HepG2 (cell line): ENCODE results near the gene CD36. TPM values are rescaled to one million over a fixed set of nuclear protein-coding genes. Genes with fewer than 3 reads are reported as not detected.

Source experiments
- AHDC1 ChIP-seq: sonication (generic); formaldehyde crosslinking; IDR thresholded peaks from 2 replicates; pipeline ENCODE4 v1.5.1; 2020; ENCODE audit warnings: mild to moderate bottlenecking, missing genetic modification reagents, borderline replicate concordance
- BRCA1 ChIP-seq: sonication (generic); formaldehyde crosslinking; IDR thresholded peaks from 2 replicates; pipeline ENCODE4 v1.4.0; 2020; ENCODE audit warnings: missing genetic modification reagents
- FOXA1 ChIP-seq, 2 experiments: fragments of 450-650 bp in 1 of 2; sonication (generic) in 1 of 2; formaldehyde crosslinking in 1 of 2; IDR thresholded peaks; 2 replicates each; pipeline versions ENCODE4 v1.4.0 to v1.6.1; 2016 to 2020; ENCODE audit warnings: missing genetic modification reagents in 1 of 2
- HNF1A ChIP-seq, 2 experiments: sonication (generic) in 1 of 2; formaldehyde crosslinking in 1 of 2; IDR thresholded peaks; 2 replicates each; pipeline versions ENCODE4 v1.4.0 to v1.6.1; 2016 to 2020; ENCODE audit warnings: borderline replicate concordance in 1 of 2, low read depth in 1 of 2, mild to moderate bottlenecking in 1 of 2, missing genetic modification reagents in 1 of 2
- HOMEZ ChIP-seq: IDR thresholded peaks from 2 replicates; pipeline ENCODE4 v1.6.1; 2016; ENCODE audit warnings: low read depth
- IRF2 ChIP-seq: IDR thresholded peaks from 2 replicates; pipeline ENCODE4 v1.6.1; 2018; ENCODE audit warnings: missing genetic modification reagents, missing compliant biosample characterization
- MED1 ChIP-seq: sonication (generic); formaldehyde crosslinking; IDR thresholded peaks from 2 replicates; pipeline ENCODE4 v1.4.0; 2020; ENCODE audit warnings: missing genetic modification reagents
- PAWR ChIP-seq: sonication (generic); formaldehyde crosslinking; IDR thresholded peaks from 2 replicates; pipeline ENCODE4 v1.4.0; 2020; ENCODE audit warnings: missing genetic modification reagents, mild to moderate bottlenecking, borderline replicate concordance
- SIX4 ChIP-seq: sonication (generic); formaldehyde crosslinking; IDR thresholded peaks from 2 replicates; pipeline ENCODE4 v1.4.0; 2020; ENCODE audit warnings: missing genetic modification reagents
- THAP7 ChIP-seq: sonication (generic); formaldehyde crosslinking; IDR thresholded peaks from 2 replicates; pipeline ENCODE4 v1.8.1; 2023; ENCODE audit warnings: mild to moderate bottlenecking, missing genetic modification reagents
- ZFX ChIP-seq: sonication (generic); formaldehyde crosslinking; IDR thresholded peaks from 2 replicates; pipeline ENCODE4 v1.4.0; 2020; ENCODE audit warnings: mild to moderate bottlenecking, low read depth, missing genetic modification reagents, moderate library complexity
- ZNF264 ChIP-seq: sonication (generic); formaldehyde crosslinking; IDR thresholded peaks from 2 replicates; pipeline ENCODE4 v1.4.0; 2020; ENCODE audit warnings: missing genetic modification reagents
- ZNF513 ChIP-seq: sonication (generic); formaldehyde crosslinking; conservative IDR thresholded peaks from 2 replicates; pipeline ENCODE4 v1.5.0; 2020; ENCODE audit warnings: missing genetic modification reagents
- ZNF652 ChIP-seq: IDR thresholded peaks from 2 replicates; pipeline ENCODE4 v1.6.1; 2016; ENCODE audit warnings: low read depth, borderline replicate concordance
- ZNF792 ChIP-seq: IDR thresholded peaks from 2 replicates; pipeline ENCODE4 v1.6.1; 2016
- polyA plus RNA-seq, 8 experiments: library from polyadenylated mRNA; depleted of rRNA in 3 of 8; stranded (reverse) in 7 of 8; unstranded in 1 of 8; fragments of >200 nt; fragmentation: Illumina TruSeq in 4 of 8; extraction: Trizol in 4 of 8; gene quantifications; 2 replicates each; pipeline versions ENCODE4 v1.2.1 to v1.2.3, GENCODE V29; 2011 to 2016; ENCODE audit warnings: low read depth in 4 of 8, missing spikeins in 1 of 8, mixed read lengths in 1 of 8; ENCODE audit not compliant: insufficient read depth in 1 of 8
- total RNA-seq, 5 experiments: library from RNA; depleted of rRNA; stranded (reverse); fragments of >200 nt; fragmentation: Illumina TruSeq; extraction: Trizol; gene quantifications; 2 replicates each; pipeline ENCODE4 v1.2.3, GENCODE V29; 2016; ENCODE audit warnings: low read depth in 1 of 5

Gene CD36
- total and polyA plus RNA-seq, 2 of the 13 experiments (the other 11 are each of a cell fraction or from before 2014, with no cell fraction given) = 2.8 to 4.8 TPM

- TF ChIP-seq ZNF513 (no peak), ZNF792 (CRISPR knock-in tag) (peak; percentile 99), FOXA1 (IDR thresholded peaks at IDR 0.05) (no peak), FOXA1 (CRISPR knock-in tag; IDR thresholded peaks at IDR 0.05) (peak; percentile 63), HNF1A (IDR thresholded peaks at IDR 0.05; ENCODE audit: low read depth) (no peak), HNF1A (CRISPR knock-in tag; IDR thresholded peaks at IDR 0.05; ENCODE audit: borderline replicate concordance) (no peak), IRF2 (CRISPR knock-in tag) (0 out of 2 replicates have a peak, but pooled peaks have one; percentile 30), AHDC1 (CRISPR knock-in tag) (peak; percentile 91; the same call in 1 of the 2 replicates), ZFX (CRISPR knock-in tag) (0 out of 2 replicates have a peak, but pooled peaks have one; percentile 39), PAWR (CRISPR knock-in tag) (no peak), HOMEZ (CRISPR knock-in tag) (peak; percentile 89), ZNF264 (CRISPR knock-in tag) (peak; percentile 48; the same call in 1 of the 2 replicates), MED1 (CRISPR knock-in tag) (peak; percentile 51; the same call in 1 of the 2 replicates), BRCA1 (CRISPR knock-in tag) (no peak), ZNF652 (CRISPR knock-in tag) (0 out of 2 replicates have a peak, but pooled peaks have one; percentile 16), SIX4 (CRISPR knock-in tag) (no peak), THAP7 (CRISPR knock-in tag) (no peak)
Measured at GRCh38 chr7:80642871-80643270, 4.4 kb downstream of the CD36 start (continued).
